Suprapubic skin (tissue), 4 donors: ENCODE measurements around the gene DYNLT1.

ENCODE experiments used
- CTCF ChIP-seq, 2 donors: fragments of 200-600 bp in 1 of 2; fragments of 450-650 bp in 1 of 2; sonication (generic) in 1 of 2; IDR thresholded peaks; one replicate each; pipeline ENCODE4 v1.5.1; 2016 to 2019; ENCODE audit warnings: antibody characterized with exemption in 2 of 2, mild to moderate bottlenecking in 1 of 2, moderate library complexity in 1 of 2
- EP300 ChIP-seq: sonication (generic); formaldehyde crosslinking; IDR thresholded peaks from one replicate; pipeline ENCODE4 v1.6.1; 2017; ENCODE audit warnings: antibody characterized with exemption
- POLR2A ChIP-seq, 2 donors: fragments of 450-650 bp; IDR thresholded peaks; one replicate each; pipeline ENCODE4 v1.6.1; 2017; ENCODE audit warnings: antibody characterized with exemption in 2 of 2, mild to moderate bottlenecking in 2 of 2, moderate library complexity in 2 of 2
- POLR2AphosphoS5 ChIP-seq, 3 donors: sonication (generic); formaldehyde crosslinking; IDR thresholded peaks; one replicate each; pipeline ENCODE4 v1.6.1; 2017; ENCODE audit warnings: antibody characterized with exemption in 3 of 3

GRCh38 chr6:158653577-158654354 is 9.2 kb upstream of the DYNLT1 start:
- TF ChIP-seq POLR2A (IDR thresholded peaks at IDR 0.05) = peak in 1 of 2 donors; percentile 18
- TF ChIP-seq POLR2AphosphoS5 (IDR thresholded peaks at IDR 0.05) = no peak
- TF ChIP-seq CTCF (IDR thresholded peaks at IDR 0.05) = no peak
- no peak for TF ChIP-seq EP300
